NCI-H187 (cell line): Measurements from ENCODE around the gene B4GAT1.
A peak's percentile ranks its signal among the peaks of the same experiment; 100 is the strongest.
"Not testable (repeated sequence)": the region's sequence is repeated elsewhere in the genome, so short reads cannot be mapped to it uniquely, and the experiment has no call there.

Experiments
- DNase-seq, 2 experiments: peaks; one replicate each; lab custom pipeline; 2025; lab: John Stamatoyannopoulos, UW

B4GAT1 gene

DNA sequence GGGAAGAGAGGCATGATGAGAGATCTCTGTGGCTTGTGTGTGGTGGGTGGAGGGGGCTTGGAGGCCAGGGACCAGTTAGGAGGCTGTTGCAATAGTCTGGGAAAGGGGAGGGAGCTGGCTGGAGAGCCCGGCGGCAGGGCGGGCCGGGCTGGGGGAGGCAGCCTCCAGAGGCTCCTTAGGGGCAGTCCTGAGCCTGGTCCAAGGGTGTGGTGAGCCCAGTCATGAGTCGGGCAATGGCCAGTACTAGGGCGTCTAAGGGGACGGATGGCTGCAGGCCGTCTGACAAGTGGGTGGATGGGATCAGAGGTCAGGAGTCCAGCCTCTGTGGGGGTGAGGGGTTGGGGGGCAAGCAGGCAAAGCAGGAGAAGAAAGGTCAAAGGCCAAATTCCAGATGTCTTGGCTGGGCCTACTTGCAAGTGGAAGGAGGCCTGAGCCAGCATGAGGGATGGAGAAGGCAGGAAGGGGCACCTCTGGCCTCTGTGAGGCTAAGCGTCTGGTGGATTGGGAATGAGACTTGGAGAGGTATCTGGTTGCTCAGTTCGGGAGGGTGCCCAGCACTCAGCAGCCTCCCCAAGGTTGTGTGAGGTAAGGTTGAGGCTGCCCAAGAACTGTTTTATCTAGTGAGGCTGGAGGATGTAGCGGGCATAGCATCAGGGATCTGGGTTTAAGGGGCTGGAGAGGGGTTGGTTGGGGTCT lies 24.5 kb downstream of the B4GAT1 start:
- DNase-seq: no peak

DNA sequence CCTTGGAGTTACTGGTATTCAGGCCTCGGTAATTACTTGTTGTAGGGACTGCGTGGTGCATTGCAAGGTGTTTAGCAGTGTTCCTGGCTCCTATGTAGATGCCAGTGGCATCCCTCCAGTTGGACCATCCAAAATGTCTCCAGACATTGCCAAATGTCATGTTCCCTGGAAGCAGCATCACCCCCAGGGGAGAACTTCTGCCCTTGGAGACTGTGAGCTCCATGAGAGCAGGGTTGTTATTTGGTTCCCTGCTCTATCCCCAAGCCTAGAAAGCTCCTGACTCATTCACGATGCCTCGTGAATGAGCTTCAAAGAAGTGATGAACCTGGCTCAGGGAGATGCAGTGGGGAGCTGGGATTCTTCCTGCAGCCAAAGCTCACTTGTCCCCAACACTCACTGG lies 25.8 kb downstream of the B4GAT1 start:
- no peak for DNase-seq

DNA sequence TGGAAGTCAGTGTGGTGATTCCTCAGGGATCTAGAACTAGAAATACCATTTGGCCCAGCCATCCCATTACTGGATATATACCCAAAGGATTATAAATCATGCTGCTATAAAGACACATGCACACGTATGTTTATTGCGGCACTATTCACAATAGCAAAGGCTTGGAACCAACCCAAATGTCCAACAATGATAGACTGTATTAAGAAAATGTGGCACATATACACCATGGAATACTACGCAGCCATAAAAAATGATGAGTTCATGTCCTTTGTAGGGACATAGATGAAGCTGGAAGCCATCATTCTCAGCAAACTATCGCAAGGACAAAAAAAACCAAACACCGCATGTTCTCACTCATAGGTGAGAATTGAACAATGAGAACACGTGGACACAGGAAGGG lies 26.7 kb downstream of the B4GAT1 start:
- DNase-seq: not testable (repeated sequence)

DNA sequence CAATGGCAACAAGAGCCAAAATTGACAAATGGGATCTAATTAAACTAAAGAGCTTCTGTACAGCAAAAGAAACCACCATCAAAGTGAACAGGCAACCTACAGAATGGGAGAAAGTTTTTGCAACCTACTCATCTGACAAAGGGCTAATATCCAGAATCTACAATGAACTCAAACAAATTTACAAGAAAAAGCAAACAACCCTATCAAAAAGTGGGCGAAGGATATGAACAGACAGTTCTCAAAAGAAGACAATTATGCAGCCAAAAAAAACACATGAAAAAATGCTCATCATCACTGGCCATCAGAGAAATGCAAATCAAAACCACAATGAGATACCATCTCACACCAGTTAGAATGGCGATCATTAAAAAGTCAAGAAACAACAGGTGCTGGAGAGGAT lies 27.1 kb downstream of the B4GAT1 start:
- DNase-seq: not testable (repeated sequence)

DNA sequence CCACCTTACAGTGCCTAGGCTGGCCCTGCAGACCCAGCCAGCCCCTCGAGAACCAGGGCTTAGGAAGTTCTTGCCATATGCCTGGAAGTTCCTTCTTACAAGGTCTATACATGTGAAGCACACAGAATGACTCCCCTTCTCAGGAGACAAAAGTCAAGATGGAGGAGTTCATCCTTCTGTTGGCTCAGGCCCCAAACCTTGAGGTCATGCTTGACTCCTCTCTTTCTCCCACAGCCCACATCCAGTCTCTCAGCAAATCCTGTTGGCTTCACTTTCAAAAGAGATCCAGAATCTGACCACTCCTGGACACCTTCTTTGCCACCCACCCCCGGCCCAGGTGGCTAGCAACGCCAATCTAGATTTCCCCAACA lies 28.8 kb downstream of the B4GAT1 start:
- DNase-seq: no peak

DNA sequence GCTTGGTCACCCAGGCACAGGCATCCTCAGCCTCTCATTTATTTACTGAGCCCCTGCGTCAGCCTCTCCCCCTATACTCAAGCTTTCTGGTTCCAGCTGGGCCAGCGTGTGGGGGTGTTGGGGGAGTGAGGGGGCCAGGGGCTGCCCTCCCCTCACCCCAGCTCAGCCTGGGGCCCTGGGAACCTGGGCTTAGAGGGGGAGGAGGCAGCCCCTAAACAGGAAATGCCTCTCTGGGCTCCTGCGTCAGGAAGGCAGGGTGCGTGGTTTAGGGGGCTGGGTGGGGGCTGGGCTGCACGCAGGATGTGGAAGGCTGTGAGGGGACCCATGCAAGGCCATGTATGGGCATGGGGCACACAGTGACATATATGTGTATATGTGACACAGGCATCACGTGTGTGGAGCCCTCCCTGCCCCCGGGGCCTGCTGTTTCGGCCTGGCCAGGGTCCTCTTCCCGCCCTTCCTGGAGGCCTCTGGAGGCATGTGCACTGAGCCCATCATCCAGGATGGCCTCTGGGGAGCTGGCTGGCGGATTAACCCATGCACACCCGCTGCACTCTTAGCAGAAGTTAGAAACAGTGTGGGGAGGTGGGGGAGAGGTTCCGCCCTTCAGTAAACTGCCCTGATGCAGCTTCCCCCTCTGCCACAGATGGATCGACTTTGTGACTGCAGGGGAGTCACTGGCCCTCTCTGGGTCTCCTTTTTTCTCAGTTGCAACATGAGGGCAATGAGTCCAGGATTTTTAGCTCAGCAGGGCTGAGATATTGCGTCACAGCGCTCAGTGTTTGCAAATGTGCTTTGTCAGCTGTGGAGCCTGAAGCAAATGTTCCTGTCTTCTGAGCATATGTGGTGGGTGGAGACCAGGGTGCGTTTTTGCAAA lies 29.5 kb downstream of the B4GAT1 start:
- DNase-seq: no peak

DNA sequence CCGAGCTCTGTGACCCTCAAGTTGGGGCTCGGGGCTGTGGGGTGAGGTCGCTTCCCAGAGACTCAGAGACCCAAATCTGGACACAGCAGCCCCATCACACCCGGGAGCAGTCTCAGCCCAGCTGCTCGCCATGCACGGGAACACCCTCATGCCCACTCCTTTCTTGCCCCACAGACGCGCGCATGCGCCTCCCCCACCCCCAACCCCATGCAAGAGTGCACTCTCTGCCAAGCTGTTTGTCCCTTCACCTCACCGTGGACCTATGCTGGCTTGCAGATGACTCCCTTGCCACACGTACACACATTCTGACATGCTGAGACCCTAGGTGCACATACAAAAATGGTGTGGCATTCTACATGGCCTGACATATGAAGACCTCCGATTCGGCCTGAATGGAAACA lies 30.1 kb downstream of the B4GAT1 start:
- DNase-seq: no peak

DNA sequence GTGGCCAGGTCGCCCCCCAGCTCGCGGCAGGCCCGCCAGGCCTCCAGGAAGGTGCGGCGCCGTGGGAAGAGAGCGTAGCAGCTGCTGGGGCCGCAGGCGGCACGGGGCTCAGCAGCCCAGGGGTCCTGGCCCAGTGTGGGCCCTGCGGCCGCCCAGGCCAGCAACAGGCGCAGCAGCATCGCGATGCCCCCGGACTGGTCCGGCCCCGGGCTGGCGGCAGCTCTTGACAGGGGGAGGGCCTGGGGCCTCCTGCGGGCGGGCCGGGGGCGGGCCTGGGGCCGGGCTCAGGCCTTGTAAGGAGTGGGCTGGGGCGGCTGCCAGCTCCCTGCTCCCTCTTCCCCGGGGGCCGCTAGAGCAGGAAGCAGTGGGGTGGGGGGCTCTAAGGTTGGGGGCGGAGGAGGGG lies 30.6 kb downstream of the B4GAT1 start, which contains the start of gene CD248:
Gene CD248, minus strand, starts transcription at position 196 of the 403 bp plus-strand sequence. Its CDS starts 17 bp downstream, at position 179.
- no peak for DNase-seq

DNA sequence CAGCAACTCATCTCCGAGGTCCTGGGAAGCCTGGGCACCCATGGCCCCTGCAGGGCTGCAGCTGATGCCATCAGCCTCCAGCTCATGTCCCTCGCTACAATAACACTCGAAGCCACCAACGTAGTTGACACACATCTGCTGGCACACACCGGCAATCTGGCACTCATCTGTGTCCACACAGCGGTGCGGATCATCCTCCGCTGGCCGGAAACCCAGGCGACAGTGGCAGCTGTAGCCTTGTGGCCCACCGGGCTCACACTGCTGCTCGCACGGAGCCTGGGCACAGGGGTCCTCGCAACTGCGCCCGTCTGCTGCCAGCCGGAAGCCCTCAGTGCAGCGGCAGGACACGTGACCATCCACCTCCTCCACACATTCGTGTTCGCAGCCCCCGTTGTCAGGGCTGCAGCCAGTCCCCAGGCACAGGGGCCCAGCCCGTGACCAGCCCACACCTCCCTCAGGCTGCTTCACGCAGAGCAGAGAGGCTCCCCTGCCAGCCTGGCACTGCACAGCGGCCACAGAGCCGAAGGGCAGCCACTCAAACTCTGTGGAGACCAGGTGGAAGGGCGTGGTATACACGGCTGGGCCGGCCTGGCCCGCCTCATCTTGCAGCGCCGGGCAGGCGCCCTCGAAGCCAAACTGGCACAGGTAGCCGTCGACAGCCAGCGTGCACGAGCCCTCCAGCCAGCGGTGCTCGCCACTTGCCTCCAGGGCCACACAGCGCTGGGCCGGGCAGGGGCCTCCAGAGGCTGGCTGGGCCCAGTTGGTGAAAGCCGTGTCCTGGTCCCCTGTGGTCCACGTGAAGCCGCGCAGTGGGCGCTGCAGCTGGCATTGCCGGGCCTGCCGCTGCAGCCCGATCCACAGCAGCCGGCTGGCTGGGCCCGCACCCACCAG lies 31.3 kb downstream of the B4GAT1 start:
- DNase-seq: no peak

DNA sequence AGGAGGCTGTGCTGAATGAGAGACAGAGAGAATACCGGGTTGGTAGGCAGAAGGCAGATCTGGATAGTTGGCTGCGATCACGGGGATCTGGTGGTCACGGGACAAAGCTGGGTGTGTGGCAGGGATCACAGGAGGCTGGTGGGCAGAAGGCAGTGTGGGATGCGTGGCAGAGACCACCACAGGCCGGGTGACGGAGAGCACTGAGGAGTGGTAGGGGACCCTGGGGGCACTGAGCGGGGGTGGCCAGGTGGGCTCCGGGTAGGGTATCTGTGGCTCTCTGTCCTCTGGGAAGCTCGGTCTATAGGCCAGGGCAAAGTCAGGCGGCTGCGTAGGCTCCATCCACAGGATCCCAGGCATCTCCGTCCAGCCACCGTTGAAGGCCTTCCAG lies 31.9 kb downstream of the B4GAT1 start:
- no peak for DNase-seq

DNA sequence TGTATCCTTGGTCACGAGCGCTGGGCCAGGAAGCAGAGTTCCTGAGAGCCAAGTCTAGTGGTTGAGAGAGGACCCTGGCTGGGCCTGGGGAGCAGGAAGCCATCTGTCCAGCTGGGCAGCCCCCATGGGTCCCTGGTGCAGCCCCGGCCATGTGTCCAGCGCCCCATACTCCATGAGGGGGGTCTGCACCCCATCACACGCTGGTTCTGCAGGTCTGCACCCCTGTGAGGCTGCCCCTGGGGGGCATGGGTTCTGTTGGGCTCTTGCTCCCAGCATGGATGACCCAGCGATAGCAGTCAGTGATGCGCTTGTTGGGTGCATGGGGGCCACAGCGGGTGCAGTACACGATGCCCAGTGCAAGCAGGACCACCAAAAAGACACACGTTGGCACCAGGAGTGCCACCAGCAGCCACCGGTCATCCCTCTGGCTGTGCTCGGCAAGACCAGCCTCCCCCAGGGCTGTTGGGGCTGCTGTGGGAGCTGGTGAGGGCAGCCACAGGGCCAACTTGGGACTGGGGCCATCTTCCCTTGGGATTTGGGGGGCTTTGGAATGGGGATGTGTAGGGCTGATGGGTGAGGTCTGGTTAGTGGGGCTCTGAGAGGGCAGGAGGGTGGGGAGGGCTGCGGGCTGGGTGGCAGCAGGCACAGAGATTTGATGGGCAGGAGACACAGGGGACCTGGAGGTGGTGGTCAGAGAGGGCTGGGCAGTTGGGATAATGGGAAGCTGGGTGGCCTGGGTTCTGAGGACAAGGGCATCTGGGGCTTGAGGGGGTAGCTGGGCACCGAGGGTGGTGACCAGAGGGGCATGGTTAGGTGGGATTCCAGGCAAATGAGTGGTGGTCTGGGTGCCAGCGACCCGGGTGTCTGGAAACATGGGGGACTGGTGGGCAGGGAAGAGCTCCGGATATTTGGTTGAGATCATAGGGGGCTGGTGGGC lies 32.6 kb downstream of the B4GAT1 start:
- no peak for DNase-seq

DNA sequence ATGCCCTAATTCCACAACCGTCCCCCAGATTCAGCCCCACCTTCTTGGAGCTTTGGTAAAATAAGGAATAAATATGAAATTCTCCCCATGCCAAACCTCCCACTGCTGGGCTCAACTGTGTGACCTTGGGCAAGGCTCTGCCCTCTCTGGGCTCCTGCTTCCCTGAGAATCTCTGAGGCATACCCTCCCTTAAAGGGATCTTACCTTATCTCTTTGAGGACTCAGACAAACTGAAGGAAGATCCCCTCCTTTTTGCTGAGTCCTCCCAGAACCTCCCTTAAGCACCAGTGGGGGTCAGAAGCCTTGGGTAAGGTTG lies 33.3 kb downstream of the B4GAT1 start:
- DNase-seq: no peak

DNA sequence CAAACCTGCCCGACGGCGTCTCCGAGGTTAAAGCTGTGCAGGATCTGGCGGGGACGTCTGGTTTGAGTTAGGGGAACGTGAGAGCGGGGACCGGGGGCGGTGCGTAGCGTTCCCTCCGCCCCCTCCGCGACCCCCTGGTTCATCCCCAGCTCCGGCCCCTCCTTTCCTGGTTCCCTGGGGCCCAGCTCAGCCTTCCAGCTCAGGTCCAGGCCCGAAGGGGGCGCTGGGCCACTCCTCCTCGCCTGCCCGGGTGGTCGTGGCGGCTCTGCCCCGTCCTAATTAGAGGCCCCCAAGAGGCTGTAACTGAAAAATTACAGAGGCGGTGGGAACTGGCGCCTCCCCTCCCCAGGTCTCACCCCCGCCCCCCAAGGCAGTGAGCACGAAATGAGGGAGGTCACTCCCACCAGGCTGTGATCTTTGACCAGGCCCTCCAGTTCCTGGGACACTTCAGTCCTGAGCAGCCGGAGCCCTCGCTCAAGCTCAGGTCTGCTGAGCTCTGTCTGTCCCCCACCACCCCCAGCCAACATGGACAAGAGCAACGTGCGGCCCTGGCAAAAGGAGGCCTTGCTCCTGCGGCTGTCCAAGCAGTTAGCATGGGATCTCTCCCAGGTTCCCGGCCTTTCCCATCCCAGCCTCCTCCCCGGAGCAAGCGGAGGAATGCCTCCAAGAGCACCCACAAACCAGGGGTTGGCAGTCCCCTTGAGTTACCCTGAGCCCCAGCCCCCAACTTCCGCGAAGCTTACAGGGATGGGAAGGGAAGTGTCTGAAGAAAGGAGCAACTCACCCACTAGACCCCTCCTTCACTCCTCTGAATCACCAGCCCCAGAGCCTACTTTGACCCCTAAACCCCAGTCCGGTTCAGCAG lies 33.9 kb downstream of the B4GAT1 start:
- no peak for DNase-seq

DNA sequence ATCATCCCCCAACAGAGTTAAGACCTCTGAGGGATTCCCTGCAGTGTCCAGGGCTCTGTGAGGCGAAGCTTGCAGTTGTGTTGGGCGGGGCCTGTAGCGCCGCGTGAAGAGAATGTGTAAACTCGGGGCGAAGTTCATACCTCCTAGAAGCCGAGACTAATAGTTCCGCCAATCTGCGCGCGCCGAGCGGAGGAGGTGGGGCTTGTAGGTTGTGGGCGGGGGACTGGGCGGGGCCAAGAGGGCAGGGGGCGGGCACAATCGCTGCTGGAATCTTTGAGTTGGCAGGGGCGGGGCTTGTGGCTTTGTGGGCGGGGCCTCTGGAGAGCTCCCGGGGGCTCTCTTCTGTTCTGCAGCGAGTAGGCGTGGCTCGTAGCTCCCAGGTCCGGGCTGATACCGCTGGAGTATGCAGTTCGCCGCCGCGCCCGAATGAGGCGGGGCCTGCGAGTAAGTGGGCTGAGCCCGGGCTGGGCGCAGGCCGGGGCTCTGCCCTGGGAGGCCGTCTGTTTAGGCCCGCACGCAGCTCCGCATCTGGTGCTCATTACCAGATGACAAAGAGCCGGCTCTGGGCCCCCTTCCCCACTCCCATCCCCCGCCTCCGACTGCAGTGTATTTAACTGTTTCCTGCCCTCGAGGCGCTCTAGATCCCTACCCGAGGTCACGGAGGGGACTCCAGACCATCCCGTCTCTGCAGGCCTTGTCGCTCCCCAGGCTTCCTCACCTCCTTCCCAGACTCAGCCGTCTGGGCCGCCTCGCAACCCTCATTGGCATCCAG lies 34.7 kb downstream of the B4GAT1 start:
- peak; percentile 92 to 97 for DNase-seq

DNA sequence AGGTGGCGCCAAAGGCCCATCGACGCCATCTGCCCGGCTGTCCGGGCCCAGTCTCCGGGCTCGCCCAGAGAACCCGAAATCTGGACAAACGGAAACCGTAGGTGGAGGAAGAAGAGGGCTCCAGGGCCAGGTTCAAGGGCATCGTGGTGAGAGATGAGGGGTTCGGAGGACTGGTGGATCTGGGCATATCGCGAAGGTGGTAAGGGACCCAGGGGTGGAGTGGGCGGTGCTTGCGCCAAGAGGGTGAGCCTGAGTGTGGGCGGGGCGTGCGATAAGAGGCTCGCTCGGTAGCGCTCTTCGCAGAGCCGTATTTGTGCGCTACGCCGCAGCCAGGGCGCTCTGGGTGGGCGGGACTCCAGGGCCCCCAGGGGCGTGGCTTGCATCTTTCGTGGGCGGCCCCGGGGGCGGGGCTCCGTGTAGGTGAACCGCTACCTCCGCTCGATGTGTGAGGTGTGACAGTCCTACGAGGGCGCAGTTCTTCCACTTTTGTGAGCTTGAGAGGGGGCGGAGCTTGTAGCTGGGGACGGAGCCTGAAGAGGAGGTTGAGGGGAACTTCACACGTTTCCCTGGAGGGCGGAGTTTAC lies 35.4 kb downstream of the B4GAT1 start:
- peak; percentile 92 to 96 for DNase-seq

DNA sequence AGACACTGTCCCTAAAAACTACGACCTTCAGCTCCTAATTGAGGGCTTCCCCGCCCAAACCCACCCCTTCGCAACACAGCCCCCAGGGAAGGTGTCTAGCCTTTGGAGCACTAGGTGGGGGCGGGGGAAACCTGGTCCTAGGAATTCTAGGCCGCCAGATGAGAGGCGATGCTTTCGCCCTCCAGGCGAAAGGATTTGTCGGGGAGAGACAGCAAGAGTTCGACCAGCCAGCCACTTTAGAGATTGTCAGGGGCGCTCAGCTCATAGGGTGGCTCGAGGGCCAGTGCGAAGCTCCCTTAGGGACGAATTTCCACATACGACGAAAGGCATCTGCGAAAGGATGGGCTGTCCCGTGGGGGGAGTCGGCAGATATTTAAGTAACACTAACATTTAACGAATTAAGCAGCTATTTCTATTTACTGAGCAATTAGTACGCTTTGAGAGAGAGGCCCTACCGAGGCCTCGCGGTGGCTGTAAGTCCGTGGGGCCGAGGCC lies 35.9 kb downstream of the B4GAT1 start:
- no peak for DNase-seq

DNA sequence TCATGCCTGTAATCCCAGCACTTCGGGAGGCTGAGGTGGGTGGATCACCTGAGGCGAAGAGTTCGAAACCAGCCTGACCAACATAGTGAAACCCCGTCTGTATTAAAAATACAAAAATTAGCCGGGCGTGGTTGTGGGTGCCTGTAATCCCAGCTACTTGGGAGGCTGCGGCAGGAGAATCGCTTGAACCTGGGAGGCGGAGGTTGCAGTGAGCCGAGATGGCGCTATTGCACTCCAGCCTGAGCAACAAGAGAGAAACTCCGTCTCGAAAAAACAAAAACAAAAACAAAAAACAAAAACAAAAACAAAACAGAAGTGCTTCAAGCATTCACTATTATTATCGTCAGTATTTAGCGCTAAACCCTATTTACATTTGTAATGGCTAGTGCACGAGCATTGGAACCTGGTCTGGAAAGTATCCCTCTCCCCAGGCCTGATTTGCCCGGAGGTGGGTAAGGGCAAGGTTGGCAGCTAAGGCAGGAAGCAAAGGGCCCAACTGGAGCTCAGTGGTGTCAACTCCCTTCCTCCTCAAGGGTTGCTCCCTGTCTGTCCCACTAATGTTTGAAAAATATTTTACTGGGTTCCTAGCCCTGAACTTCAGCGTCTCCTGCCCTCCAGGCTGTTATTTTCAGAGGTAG lies 36.5 kb downstream of the B4GAT1 start:
- not testable (repeated sequence) for DNase-seq

DNA sequence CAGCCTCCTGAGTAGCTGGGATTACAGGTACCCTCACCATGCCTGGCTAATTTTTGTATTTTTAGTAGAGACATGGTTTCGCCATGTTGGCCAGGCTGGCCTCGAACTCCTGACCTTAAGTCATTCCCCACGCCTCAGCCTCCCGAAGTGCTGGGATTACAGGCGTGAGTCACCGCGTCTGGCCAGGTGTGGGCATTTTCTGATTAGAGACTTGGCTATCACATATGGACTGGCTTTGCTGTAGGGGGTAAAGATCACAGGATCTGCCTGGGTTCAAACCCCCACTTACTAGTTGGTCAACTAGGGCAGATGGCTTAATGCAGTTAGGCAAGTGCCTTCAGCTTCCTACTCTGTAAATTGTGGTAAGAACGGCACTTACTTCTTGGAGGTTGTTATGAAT lies 37.1 kb downstream of the B4GAT1 start:
- DNase-seq: no peak

DNA sequence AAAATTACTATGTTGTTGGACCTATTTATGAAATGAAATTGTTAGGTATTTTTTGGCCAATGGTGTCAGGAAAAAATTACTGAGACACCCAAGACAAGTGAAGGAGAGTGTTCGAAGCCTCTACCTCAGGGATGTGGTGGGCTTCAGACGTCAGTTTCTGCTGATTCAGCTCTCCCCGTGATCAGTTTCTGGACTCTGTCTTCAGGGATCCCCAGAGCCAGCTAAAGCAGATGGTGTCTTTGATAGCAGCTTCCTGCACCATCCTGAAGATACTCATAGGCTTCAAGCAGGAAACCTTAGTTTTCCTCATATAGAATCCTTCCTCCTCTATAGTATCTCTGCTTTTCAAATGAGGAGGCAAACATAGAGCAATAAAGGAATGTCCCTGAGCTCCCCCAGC lies 38.0 kb downstream of the B4GAT1 start:
- no peak for DNase-seq
